Caco-2 (cell line): ENCODE results near the gene GGT7. TPM values are rescaled to one million over a fixed set of nuclear protein-coding genes. Genes with fewer than 3 reads are reported as not detected.

Source experiments
- BruUV-seq: library from RNA; stranded (reverse); fragments of 400-500 nt; replicated peaks from 2 replicates; lab custom pipeline; 2021; lab: Mats Ljungman, UMichigan
- CTCF ChIA-PET: fragments of 300-600 bp; sonication (Branson Sonifier 250); formaldehyde crosslinking; loops from one replicate; lab custom pipeline; 2022; ENCODE audit warnings: antibody characterized with exemption; lab: Charles Lee
- POLR2A ChIA-PET: fragments of 300-600 bp; sonication (Branson Sonifier 250); formaldehyde crosslinking; loops from one replicate; lab custom pipeline; 2022; ENCODE audit warnings: antibody characterized with exemption; lab: Charles Lee
- DNase-seq, 2 experiments: peaks; one replicate each; pipeline versions ENCODE4 v3.0.0 to v3.0.0-alpha.2; 2020 to 2022
- H3K27me3 ChIP-seq: replicated peaks from 2 replicates; pipeline ENCODE4 v1.6.0; 2011; ENCODE audit warnings: low read length; ENCODE audit not compliant: control insufficient read depth, insufficient read depth
- H3K36me3 ChIP-seq: 2 replicates; pipeline ENCODE4 v1.5.1; 2011; ENCODE audit warnings: low read length; ENCODE audit not compliant: control insufficient read depth, insufficient read depth
- H3K4me1 ChIP-seq: fragments of 250-450 bp; sonication (Bioruptor Pico); 2 replicates; pipeline ENCODE4 v1.5.1; 2020; ENCODE audit warnings: mild to moderate bottlenecking
- H3K4me3 ChIP-seq: 2 replicates; pipeline ENCODE4 v1.5.1; 2011; ENCODE audit warnings: low read depth, mild to moderate bottlenecking, control low read depth, low read length
- H3K9me3 ChIP-seq: fragments of 250-450 bp; sonication (Bioruptor Pico); 2 replicates; pipeline ENCODE4 v1.5.1; 2020; ENCODE audit warnings: mild to moderate bottlenecking, moderate library complexity
- H3K27ac Mint-ChIP-seq: one replicate; pipeline ENCODE4 v1.8.0; 2022; ENCODE audit warnings: mixed read lengths; ENCODE audit not compliant: unreplicated experiment
- H3K27me3 Mint-ChIP-seq: one replicate; pipeline ENCODE4 v1.8.0; 2022; ENCODE audit warnings: mixed read lengths; ENCODE audit not compliant: insufficient read depth, unreplicated experiment
- H3K36me3 Mint-ChIP-seq: one replicate; pipeline ENCODE4 v1.8.0; 2022; ENCODE audit warnings: mild to moderate bottlenecking, mixed read lengths; ENCODE audit not compliant: insufficient read depth, unreplicated experiment
- H3K4me1 Mint-ChIP-seq: one replicate; pipeline ENCODE4 v1.8.0; 2022; ENCODE audit warnings: low read depth, mixed read lengths; ENCODE audit not compliant: unreplicated experiment
- H3K4me3 Mint-ChIP-seq: one replicate; pipeline ENCODE4 v1.8.0; 2022; ENCODE audit warnings: mild to moderate bottlenecking, moderate library complexity, mixed read lengths; ENCODE audit not compliant: unreplicated experiment
- H3K9me3 Mint-ChIP-seq: one replicate; pipeline ENCODE4 v1.8.0; 2022; ENCODE audit warnings: mixed read lengths; ENCODE audit not compliant: unreplicated experiment
- CTCF ChIP-seq, 2 experiments: fragments of 200-600 bp in 1 of 2; IDR thresholded peaks; 1 replicate in 1 of 2; 2 replicates in 1 of 2; pipeline versions ENCODE4 v1.5.1 to v1.8.0; 2011 to 2022; ENCODE audit warnings: antibody characterized with exemption in 1 of 2, control low read depth in 1 of 2, inconsistent platforms in 1 of 2, low read depth in 1 of 2, low read length in 1 of 2, mild to moderate bottlenecking in 1 of 2, moderate library complexity in 1 of 2; ENCODE audit not compliant: insufficient read depth in 1 of 2, severe bottlenecking in 1 of 2, unreplicated experiment in 1 of 2
- intact Hi-C: fragments of 100-400 bp; cut with micrococcal nuclease; formaldehyde crosslinking; loops from one replicate; pipeline ENCODE4 v1.10.0; 2022; ENCODE audit not compliant: unreplicated experiment
- total RNA-seq: library from RNA; stranded (reverse); gene quantifications from 2 replicates; pipeline ENCODE4 v1.2.3, GENCODE V29; 2022

GGT7 gene
- total RNA-seq, 1 experiment from 2014 or later, result 46.2 TPM

- Histone ChIP-seq H3K27me3 (no peaks in the 10 kb centered on the region), H3K4me3 (no peak overlapping the region), H3K4me1 (peaks cover 15% of the 10 kb centered on the region), H3K36me3 (no peaks in the 10 kb centered on the region; the same call in 1 of the 2 replicates), H3K9me3 (no peaks in the 10 kb centered on the region)
- DNase-seq, result no peak
- H3K4me3 Mint-ChIP-seq, result no peak overlapping the region
- peaks cover 26% of the 10 kb centered on the region for H3K4me1 Mint-ChIP-seq
- H3K9me3 Mint-ChIP-seq, result no peaks in the 10 kb centered on the region
- BruUV-seq, result no TSS peak
- H3K36me3 Mint-ChIP-seq, result peaks cover 34% of the 10 kb centered on the region
- ChIA-PET CTCF (no interaction called here), POLR2A (interaction anchor here (0.7 kb wide), 1 partner anchor 1010 kb away, joined by 7 read pairs; no protein-coding TSS in a partner anchor)
- TF ChIP-seq CTCF (IDR thresholded peaks at IDR 0.05; ENCODE audit: insufficient read depth in 1 of 2, low read depth in 1 of 2, low read length in 1 of 2, severe bottlenecking in 1 of 2, unreplicated experiment in 1 of 2), result no peak
- no peaks in the 10 kb centered on the region for H3K27me3 Mint-ChIP-seq
- H3K27ac Mint-ChIP-seq, result no peak overlapping the region
- intact Hi-C loops, result no loop called here
These were observed 51.7 kb downstream of the GGT7 start for GRCh38 chr20:34820805-34821578.

GRCh38 chr20:34817801-34818200, 54.9 kb downstream of the GGT7 start:
- Histone ChIP-seq H3K9me3 (no peaks in the 10 kb centered on the region), H3K27me3 (no peaks in the 10 kb centered on the region), H3K4me1 (peaks cover 4% of the 10 kb centered on the region; the same call in 1 of the 2 replicates), H3K4me3 (no peak overlapping the region), H3K36me3 (no peaks in the 10 kb centered on the region)
- ChIA-PET POLR2A (interaction anchor here (0.6 kb wide), 1 partner anchor 114 kb away, joined by 3 read pairs; the partner anchor contains the start of gene TP53INP2), CTCF (interaction anchor here (0.5 to 2.1 kb wide), 2 partner anchors 48 to 54 kb away, joined by 3 to 9 read pairs; no protein-coding TSS in a partner anchor)
- H3K27me3 Mint-ChIP-seq, result no peaks in the 10 kb centered on the region
- no peaks in the 10 kb centered on the region for H3K9me3 Mint-ChIP-seq
- H3K4me3 Mint-ChIP-seq, result no peak overlapping the region
- peaks cover 16% of the 10 kb centered on the region for H3K4me1 Mint-ChIP-seq
- no TSS peak for BruUV-seq
- H3K36me3 Mint-ChIP-seq, result peaks cover 23% of the 10 kb centered on the region
- TF ChIP-seq CTCF (IDR thresholded peaks at IDR 0.05; ENCODE audit: insufficient read depth in 1 of 2, low read depth in 1 of 2, low read length in 1 of 2, severe bottlenecking in 1 of 2, unreplicated experiment in 1 of 2), result no peak
- H3K27ac Mint-ChIP-seq, result no peak overlapping the region
- no peak for DNase-seq
- intact Hi-C loops, result no loop called here

- no TSS peak for BruUV-seq
- Mint-ChIP-seq H3K27me3 (no peaks in the 10 kb centered on the region), H3K36me3 (peaks cover 23% of the 10 kb centered on the region), H3K4me1 (peaks cover 11% of the 10 kb centered on the region), H3K9me3 (no peaks in the 10 kb centered on the region), H3K27ac (no peak overlapping the region), H3K4me3 (no peak overlapping the region)
- Histone ChIP-seq H3K36me3 (no peaks in the 10 kb centered on the region), H3K4me3 (no peak overlapping the region), H3K27me3 (no peaks in the 10 kb centered on the region), H3K4me1 (no peaks in the 10 kb centered on the region; the same call in 1 of the 2 replicates), H3K9me3 (no peaks in the 10 kb centered on the region)
- no peak for DNase-seq
- CTCF ChIA-PET, result interaction anchor here (0.5 to 2.1 kb wide), 2 partner anchors 47 to 53 kb away, joined by 3 to 9 read pairs; no protein-coding TSS in a partner anchor
- intact Hi-C loops, result no loop called here
- no peak for TF ChIP-seq CTCF (IDR thresholded peaks at IDR 0.05; ENCODE audit: insufficient read depth in 1 of 2, low read depth in 1 of 2, low read length in 1 of 2, severe bottlenecking in 1 of 2, unreplicated experiment in 1 of 2)
- POLR2A ChIA-PET, result no interaction called here
These were observed 55.6 kb downstream of the GGT7 start for GRCh38 chr20:34817072-34817471.
